ENCODE results near the gene ST7. TPM values are rescaled to one million over a fixed set of nuclear protein-coding genes. Genes with fewer than 3 reads are reported as not detected.
"Not testable (repeated sequence)": the region's sequence is repeated elsewhere in the genome, so short reads cannot be mapped to it uniquely, and the experiment has no call there.

Gene ST7
- total and polyA plus RNA-seq, 4 donors, result 22.4 to 57.2 (median 41.6) TPM

DNA sequence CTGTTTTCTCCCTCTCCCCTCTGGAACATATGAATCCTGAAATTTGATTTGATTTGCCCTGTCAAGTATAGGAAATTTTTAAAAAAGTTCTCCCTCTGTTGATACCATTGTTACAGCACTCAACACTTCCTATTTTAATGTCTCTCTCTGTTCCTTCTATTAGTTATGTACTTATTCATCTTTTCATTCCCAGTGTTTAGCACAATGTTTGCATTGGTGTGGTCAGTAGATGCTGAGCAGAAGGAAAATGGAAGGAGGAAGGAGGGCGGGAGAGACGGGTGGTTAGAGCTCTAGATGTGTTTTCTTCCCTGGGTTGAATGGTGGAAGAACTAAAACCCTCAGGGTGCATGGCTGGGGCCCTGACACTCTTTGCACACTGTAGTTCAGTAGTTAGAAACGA, 290.1 kb downstream of the ST7 start:
- Histone ChIP-seq H3K4me1 (ENCODE audit: control insufficient read depth in 5 of 5, insufficient read depth in 5 of 5, low read length in 5 of 5) (no peaks in the 10 kb centered on the region), H3K9ac (ENCODE audit: insufficient read depth in 1 of 2, low read length in 2 of 2) (no peak overlapping the region), H3K27ac (ENCODE audit: low read depth in 1 of 2, low read length in 1 of 2) (no peak overlapping the region), H3K9me3 (ENCODE audit: control insufficient read depth in 4 of 4, insufficient read depth in 3 of 4, low read length in 3 of 4) (peaks cover 0 to 4% (median 0%) of the 10 kb centered on the region in 4 donors), H3K27me3 (ENCODE audit: control insufficient read depth in 3 of 3, insufficient read depth in 3 of 3, low read length in 2 of 3) (no peaks in the 10 kb centered on the region), H3K36me3 (ENCODE audit: control insufficient read depth in 4 of 4, insufficient read depth in 4 of 4, low read length in 4 of 4) (no peaks in the 10 kb centered on the region), H3K4me3 (no peak overlapping the region)
- ATAC-seq (ENCODE audit: insufficient read depth, low FRiP score) (no peak), DNase-seq (no peak)
- whole genome bisulfite sequencing, 2 donors, result 73 to 79% methylated on average over 3 of the region's 3 CpGs
- TF ChIP-seq CTCF (IDR thresholded peaks at IDR 0.05; ENCODE audit: control extremely low read depth, extremely low read depth), result no peak

- not testable (repeated sequence) for ATAC-seq (ENCODE audit: insufficient read depth, low FRiP score); H3K36me3 ChIP-seq (ENCODE audit: control insufficient read depth in 4 of 4, insufficient read depth in 4 of 4, low read length in 4 of 4); DNase-seq; H3K27ac ChIP-seq (ENCODE audit: low read depth in 1 of 2, low read length in 1 of 2); H3K27me3 ChIP-seq (ENCODE audit: control insufficient read depth in 3 of 3, insufficient read depth in 3 of 3, low read length in 2 of 3); H3K9me3 ChIP-seq (ENCODE audit: control insufficient read depth in 4 of 4, insufficient read depth in 3 of 4, low read length in 3 of 4); H3K4me3 ChIP-seq; H3K4me1 ChIP-seq (ENCODE audit: control insufficient read depth in 5 of 5, insufficient read depth in 5 of 5, low read length in 5 of 5); H3K9ac ChIP-seq (ENCODE audit: insufficient read depth in 1 of 2, low read length in 2 of 2)
- 87 to 89% methylated on average over 2 of the region's 2 CpGs for WGBS, 2 donors
These were observed 292.4 kb downstream of the ST7 start for GRCh38 chr7:117245703-117246102.

- Histone ChIP-seq H3K9ac (ENCODE audit: insufficient read depth in 1 of 2, low read length in 2 of 2) (no peak overlapping the region), H3K4me1 (ENCODE audit: control insufficient read depth in 5 of 5, insufficient read depth in 5 of 5, low read length in 5 of 5) (peaks cover 0 to 4% (median 3%) of the 10 kb centered on the region in 5 donors), H3K27ac (ENCODE audit: low read depth in 1 of 2, low read length in 1 of 2) (no peak overlapping the region), H3K27me3 (ENCODE audit: control insufficient read depth in 3 of 3, insufficient read depth in 3 of 3, low read length in 2 of 3) (no peaks in the 10 kb centered on the region), H3K4me3 (no peak overlapping the region), H3K36me3 (ENCODE audit: control insufficient read depth in 4 of 4, insufficient read depth in 4 of 4, low read length in 4 of 4) (no peaks in the 10 kb centered on the region), H3K9me3 (ENCODE audit: control insufficient read depth in 4 of 4, insufficient read depth in 3 of 4, low read length in 3 of 4) (peaks cover 0 to 1% (median 0%) of the 10 kb centered on the region in 4 donors)
- TF ChIP-seq CTCF (IDR thresholded peaks at IDR 0.05; ENCODE audit: control extremely low read depth, extremely low read depth), result no peak
- DNase-seq (no peak), ATAC-seq (ENCODE audit: insufficient read depth, low FRiP score) (no peak)
- 83 to 84% methylated on average over 4 of the region's 4 CpGs for WGBS, 2 donors
These were observed 294.5 kb downstream of the ST7 start for GRCh38 chr7:117247809-117248208.

DNA sequence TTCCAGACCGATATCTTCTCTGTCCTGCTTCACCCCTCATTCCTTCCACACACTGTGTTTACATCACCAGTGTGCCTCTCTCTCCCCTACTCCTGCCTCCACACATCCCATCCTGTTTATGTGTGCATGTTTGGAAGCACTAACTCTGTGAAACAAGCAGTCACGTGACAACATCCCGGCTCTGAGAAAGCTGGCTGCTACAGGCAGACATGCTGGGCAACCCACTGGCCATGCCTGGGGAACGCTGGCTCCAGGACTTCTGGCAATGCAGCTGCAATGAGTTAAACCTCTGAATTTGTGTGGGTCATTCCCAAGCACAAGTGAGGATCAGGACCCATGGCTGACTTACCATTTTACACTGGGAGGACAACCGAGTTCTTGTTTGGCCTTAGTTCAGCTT, 295.5 kb downstream of the ST7 start:
- Histone ChIP-seq H3K4me1 (ENCODE audit: control insufficient read depth in 5 of 5, insufficient read depth in 5 of 5, low read length in 5 of 5) (peaks cover 0 to 4% (median 3%) of the 10 kb centered on the region in 5 donors), H3K27ac (ENCODE audit: low read depth in 1 of 2, low read length in 1 of 2) (no peak overlapping the region), H3K9ac (ENCODE audit: insufficient read depth in 1 of 2, low read length in 2 of 2) (no peak overlapping the region), H3K4me3 (no peak overlapping the region), H3K36me3 (ENCODE audit: control insufficient read depth in 4 of 4, insufficient read depth in 4 of 4, low read length in 4 of 4) (no peaks in the 10 kb centered on the region), H3K9me3 (ENCODE audit: control insufficient read depth in 4 of 4, insufficient read depth in 3 of 4, low read length in 3 of 4) (peaks cover 0 to 1% (median 0%) of the 10 kb centered on the region in 4 donors), H3K27me3 (ENCODE audit: control insufficient read depth in 3 of 3, insufficient read depth in 3 of 3, low read length in 2 of 3) (no peaks in the 10 kb centered on the region)
- no peak for TF ChIP-seq CTCF (IDR thresholded peaks at IDR 0.05; ENCODE audit: control extremely low read depth, extremely low read depth)
- 60 to 73% methylated on average over 5 of the region's 5 CpGs for WGBS, 2 donors
- ATAC-seq (ENCODE audit: insufficient read depth, low FRiP score) (peak; percentile 41), DNase-seq (peak; percentile 35 to 70 (median 50))
